ENCODE measurements around the gene CCN6.

GRCh38 chr6:112049026-112049799 is 4.7 kb upstream of the CCN6 start:
- TF ChIP-seq EZH2 (IDR thresholded peaks at IDR 0.05) (no peak), CTCF (IDR thresholded peaks at IDR 0.05) (no peak), EZH2phosphoT487 (IDR thresholded peaks at IDR 0.05) (no peak)

Data from neural progenitor cell (in vitro differentiated cells).